Adrenal gland (tissue), 12 donors: ENCODE data around the gene MADCAM1. TPM values are rescaled to one million over a fixed set of nuclear protein-coding genes. Genes with fewer than 3 reads are reported as not detected.

Experiments used
- DNase-seq, 7 donors: peaks; one replicate each; pipeline ENCODE4 v3.0.0-alpha.2; 2019 to 2020
- H3K27ac ChIP-seq, 5 donors: fragments of 200-600 bp; sonication (generic) in 4 of 5; 1 replicate in 3 of 5; 2 replicates in 2 of 5; pipeline versions ENCODE4 v1.5.1 to v1.8.0; 2016 to 2020; ENCODE audit warnings: mild to moderate bottlenecking in 1 of 5
- H3K27me3 ChIP-seq: fragments of 200-600 bp; 2 replicates; pipeline ENCODE4 v1.8.0; 2021
- H3K36me3 ChIP-seq, 2 donors: fragments of 200-600 bp; replicated peaks in 1 of 2; 1 replicate in 1 of 2; 2 replicates in 1 of 2; pipeline versions ENCODE4 v1.5.1 to v1.8.0; 2018 to 2022
- H3K4me1 ChIP-seq, 2 donors: fragments of 200-600 bp; replicated peaks in 1 of 2; 1 replicate in 1 of 2; 2 replicates in 1 of 2; pipeline versions ENCODE4 v1.5.1 to v1.8.0; 2018 to 2021
- H3K4me3 ChIP-seq, 4 donors: fragments of 200-600 bp; sonication (generic) in 3 of 4; one replicate each; pipeline ENCODE4 v1.5.1; 2016 to 2018
- H3K9me3 ChIP-seq, 3 donors: fragments of 200-600 bp; sonication (generic) in 1 of 3; replicated peaks in 1 of 3; 1 replicate in 2 of 3; 2 replicates in 1 of 3; pipeline versions ENCODE4 v1.5.1 to v1.8.0; 2016 to 2021
- CTCF ChIP-seq, 6 experiments: fragments of 450-650 bp in 4 of 6; fragments of 200-600 bp in 2 of 6; sonication (generic) in 1 of 6; IDR thresholded peaks; 1 replicate in 5 of 6; 2 replicates in 1 of 6; pipeline versions ENCODE4 v1.5.1 to v1.8.0; 2016 to 2021; ENCODE audit warnings: antibody characterized with exemption in 6 of 6, mild to moderate bottlenecking in 2 of 6, moderate library complexity in 1 of 6
- POLR2A ChIP-seq, 2 donors: fragments of 450-650 bp; IDR thresholded peaks; one replicate each; pipeline ENCODE4 v1.6.1; 2017; ENCODE audit warnings: antibody characterized with exemption in 2 of 2, mild to moderate bottlenecking in 2 of 2, moderate library complexity in 1 of 2
- WGBS, 4 donors: extraction: QIAGEN DNeasy Blood & Tissue Kit in 2 of 4; methylation state at CpG; one replicate each; pipeline versions ENCODE4 v1.1.5 to v1.1.7; 2013 to 2017; 5-methylcytosine and 5-hydroxymethylcytosine counted together
- intact Hi-C, 2 donors: fragments of 100-400 bp; cut with DNase I; formaldehyde crosslinking; loops; one replicate each; pipeline versions ENCODE4 v1.14.1 to v1.15.0; 2022 to 2023
- polyA plus RNA-seq, 3 donors: library from polyadenylated mRNA; stranded (reverse); fragments of 200-250 nt in 2 of 3; fragments of 350-450 nt in 1 of 3; fragmentation: Illumina TruSeq in 1 of 3; extraction: RNeasy Lipid Tissue Mini Kit (QIAGEN cat#74804) in 1 of 3; gene quantifications; one replicate each; pipeline ENCODE4 v1.2.3, GENCODE V29; 2013 to 2014
- total RNA-seq, 9 donors: library from RNA; depleted of rRNA in 4 of 9; stranded (reverse); fragments of >200 nt in 4 of 9; fragments of 120-200 nt in 1 of 9; fragmentation: NEBNext Ultra II Directional in 1 of 9; extraction: Animal tissue kit (Norgen Biotek cat#: 25700) in 1 of 9; gene quantifications; one replicate each; pipeline versions ENCODE4 v1.1.0 to v1.2.4, GENCODE V29; 2013 to 2023
- donor health status: healthy with polysubstance abuse.
- donor health status: Bipolar disorder and iron deficiency.
- donor health status: DM: yes; HTN: yes; CAD: no.
- donor health status: DM: no; HTN: no; CAD: no.
- donor health status: DM: no; HTN: no; CAD: no.
- donor health status: DM: yes; HTN: yes; CAD: no.

The MADCAM1 gene
- total and polyA plus RNA-seq, 12 donors = 0.14 to 4.8 (median 0.92) TPM; not detected in 2

GRCh38 chr19:482186-483041 is 13.9 kb upstream of the MADCAM1 start:
- peaks cover 4 to 6% of the 10 kb centered on the region in 2 donors for H3K4me1 ChIP-seq
- no peaks in the 10 kb centered on the region for H3K27me3 ChIP-seq
- intact Hi-C loops = no loop called here
- TF ChIP-seq POLR2A (IDR thresholded peaks at IDR 0.05) (no peak), CTCF (IDR thresholded peaks at IDR 0.05) (peak in 1 of 6 experiments; percentile 16)
- H3K9me3 ChIP-seq = no peaks in the 10 kb centered on the region
- 44 to 63% (median 48%) methylated on average over 13 to 20 of the region's 20 CpGs for WGBS, 4 donors
- peak overlapping the region in 1 of 5 donors; percentile 47 for H3K27ac ChIP-seq
- H3K4me3 ChIP-seq = no peak overlapping the region
- peak in 5 of 7 donors; percentile 33 to 59 (median 50) for DNase-seq
- no peaks in the 10 kb centered on the region for H3K36me3 ChIP-seq

GRCh38 chr19:483332-484072 is 12.8 kb upstream of the MADCAM1 start:
- no peak for DNase-seq
- no peak for TF ChIP-seq POLR2A (IDR thresholded peaks at IDR 0.05)
- TF ChIP-seq CTCF (IDR thresholded peaks at IDR 0.05) = no peak
- Histone ChIP-seq H3K36me3 (no peaks in the 10 kb centered on the region), H3K4me3 (no peak overlapping the region), H3K4me1 (peaks cover 4 to 6% of the 10 kb centered on the region in 2 donors), H3K27ac (peak overlapping the region in 1 of 5 donors; percentile 47), H3K27me3 (no peaks in the 10 kb centered on the region), H3K9me3 (no peaks in the 10 kb centered on the region)
- intact Hi-C loops = no loop called here
- WGBS, 4 donors = 56 to 73% (median 64%) methylated on average over 10 to 21 of the region's 21 CpGs

- Histone ChIP-seq H3K4me3 (no peak overlapping the region), H3K36me3 (no peaks in the 10 kb centered on the region), H3K27me3 (no peaks in the 10 kb centered on the region), H3K27ac (no peak overlapping the region), H3K4me1 (peaks cover 4 to 7% of the 10 kb centered on the region in 2 donors), H3K9me3 (no peaks in the 10 kb centered on the region)
- intact Hi-C loops = no loop called here
- DNase-seq = peak in 1 of 7 donors; percentile 21
- WGBS, 4 donors = 66 to 88% (median 72%) methylated on average over 14 to 15 of the region's 15 CpGs
- no peak for TF ChIP-seq CTCF (IDR thresholded peaks at IDR 0.05)
- TF ChIP-seq POLR2A (IDR thresholded peaks at IDR 0.05) = no peak
Measured at GRCh38 chr19:484494-484893, 11.8 kb upstream of the MADCAM1 start.

DNA sequence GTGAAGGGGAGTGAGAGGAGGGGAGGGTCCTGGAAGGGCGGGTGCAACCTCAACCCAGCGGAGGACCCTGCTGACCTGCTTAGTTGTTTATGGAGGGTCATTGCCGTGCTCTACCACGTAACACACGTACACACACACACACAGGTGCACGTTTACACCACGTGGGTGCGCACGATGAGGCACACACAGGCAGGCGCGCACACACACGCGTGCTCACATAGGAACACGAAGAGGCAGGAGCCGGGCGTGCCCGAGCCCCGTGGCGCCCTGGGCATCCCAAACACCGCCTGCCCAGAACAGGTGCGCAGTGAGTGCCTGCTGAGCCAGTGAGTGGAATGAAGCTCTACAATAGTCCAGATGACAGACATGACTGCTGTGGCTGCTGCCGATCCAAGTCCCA is 11.2 kb upstream of the MADCAM1 start:
- intact Hi-C loops = no loop called here
- TF ChIP-seq POLR2A (IDR thresholded peaks at IDR 0.05) (no peak), CTCF (IDR thresholded peaks at IDR 0.05) (no peak)
- peaks cover 4 to 7% of the 10 kb centered on the region in 2 donors for H3K4me1 ChIP-seq
- H3K4me3 ChIP-seq = no peak overlapping the region
- peak in 1 of 7 donors; percentile 33 for DNase-seq
- H3K36me3 ChIP-seq = no peaks in the 10 kb centered on the region
- WGBS, 4 donors = 36 to 83% (median 81%) methylated on average over 2 to 22 of the region's 22 CpGs
- H3K27me3 ChIP-seq = no peaks in the 10 kb centered on the region
- peak overlapping the region in 3 of 5 donors; percentile 2 to 82 (median 37) for H3K27ac ChIP-seq
- no peaks in the 10 kb centered on the region for H3K9me3 ChIP-seq
